ENCODE measurements around the gene STAT1.
A peak's percentile ranks its signal among the peaks of the same experiment; 100 is the strongest.

Gene STAT1

DNA sequence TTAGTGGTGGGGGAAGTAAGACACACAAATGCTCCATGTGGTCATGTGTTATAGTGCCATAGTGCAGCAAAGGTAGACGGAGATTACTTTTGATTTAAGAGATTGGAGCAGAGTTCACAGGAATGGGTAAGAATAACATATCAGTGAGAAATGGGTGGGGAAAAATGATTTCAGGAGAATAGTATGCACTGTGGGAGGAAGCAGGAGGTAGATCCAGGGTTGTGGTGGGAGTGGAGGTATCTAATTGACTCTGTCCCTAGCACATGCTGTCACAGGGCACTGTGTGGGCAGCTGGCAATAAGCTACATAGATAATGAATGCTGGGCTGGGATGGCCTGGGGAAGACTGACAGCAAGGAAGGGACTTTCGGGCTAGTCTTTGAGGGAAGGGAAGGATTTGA is 65.3 kb downstream of the STAT1 start:
- DNase-seq, result peak; percentile 26

DNA sequence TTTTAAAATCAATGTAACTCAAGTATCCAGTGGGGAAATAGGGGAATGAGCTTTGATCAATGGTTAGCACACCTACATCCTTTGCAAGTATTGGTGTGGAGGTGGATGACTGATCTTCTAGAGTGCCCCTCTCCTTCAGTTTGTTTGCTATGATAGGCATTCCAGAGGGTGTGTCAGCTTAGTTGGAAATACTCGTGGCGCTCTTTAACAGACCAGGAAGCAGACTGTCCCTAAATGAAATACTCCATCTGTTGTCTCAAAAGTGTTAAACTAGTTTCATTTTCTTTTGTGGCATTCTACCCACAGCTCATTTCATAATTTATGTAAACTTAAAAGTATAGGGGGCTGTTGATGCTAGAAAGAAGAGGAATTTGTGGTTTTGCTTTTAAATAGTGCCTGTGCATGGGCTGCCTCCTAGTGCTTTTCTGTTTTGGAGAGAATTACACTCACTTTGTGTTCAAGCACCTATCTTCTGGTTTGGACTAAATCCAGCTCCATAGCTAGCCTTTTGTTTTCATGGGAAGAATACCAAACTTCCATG is 66.2 kb downstream of the STAT1 start:
- no peak for DNase-seq

- DNase-seq, result no peak
Observed at GRCh38 chr2:190947141-190947540, 66.8 kb downstream of the STAT1 start.

- no peak for DNase-seq
Observed at GRCh38 chr2:190943706-190944105, 70.3 kb downstream of the STAT1 start.

- no peak for DNase-seq
Observed at GRCh38 chr2:190942697-190943096, 71.3 kb downstream of the STAT1 start.

- no peak for DNase-seq
Observed at GRCh38 chr2:190941571-190941970, 72.4 kb downstream of the STAT1 start.

DNA sequence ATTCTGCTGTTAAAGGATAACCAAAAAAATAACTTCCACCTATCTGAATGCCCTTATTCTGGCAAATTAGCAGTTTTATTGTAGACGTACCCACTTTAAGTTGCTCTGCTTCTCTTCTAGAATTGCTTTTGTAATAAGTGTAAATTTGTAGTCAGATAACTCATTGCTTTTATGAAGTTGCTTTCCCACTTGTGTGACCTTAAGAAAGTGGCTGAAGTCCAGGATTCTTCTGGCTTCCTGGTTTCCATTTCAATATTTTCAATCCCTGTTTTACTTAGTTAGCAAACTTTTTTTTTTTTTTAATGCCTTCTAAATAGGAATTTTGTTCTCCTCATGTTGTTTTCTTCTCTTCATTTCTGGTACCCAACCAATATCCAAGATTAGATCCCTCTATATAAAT is 73.5 kb downstream of the STAT1 start:
- no peak for DNase-seq

DNA sequence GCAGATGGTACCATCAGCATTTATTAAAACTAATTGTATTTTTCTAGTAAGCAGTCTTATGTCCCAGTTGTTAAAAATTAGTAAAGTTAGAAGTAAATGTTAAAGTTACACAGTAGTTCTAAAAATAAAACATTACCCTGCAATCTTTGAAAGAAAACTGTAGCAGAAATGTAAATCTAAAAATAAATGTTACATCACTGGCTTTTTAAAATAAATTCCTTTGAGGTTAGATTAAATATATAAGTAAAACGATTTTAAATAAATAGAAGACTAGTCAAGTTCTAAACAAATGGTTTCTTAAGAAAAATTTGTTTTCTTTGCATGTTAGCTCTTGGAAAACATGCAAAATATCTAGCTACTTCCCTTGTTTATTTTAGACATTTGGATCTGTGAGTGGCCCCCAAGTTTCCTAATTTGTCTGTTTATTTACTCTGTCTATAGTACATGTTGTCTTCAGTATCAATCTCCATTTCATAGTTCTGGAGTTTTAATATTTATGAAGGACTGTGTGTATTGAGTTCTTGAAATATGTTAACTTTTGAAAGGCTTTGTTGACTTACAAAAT is 75.1 kb downstream of the STAT1 start:
- no peak for DNase-seq

GRCh38 chr2:190935054-190935453 is 78.9 kb downstream of the STAT1 start:
- DNase-seq, result no peak

- no peak for DNase-seq
Observed at GRCh38 chr2:190933361-190933760, 80.6 kb downstream of the STAT1 start.

- DNase-seq, result no peak
Observed at GRCh38 chr2:190932514-190932913, 81.5 kb downstream of the STAT1 start.

GRCh38 chr2:190930411-190930810 is 83.6 kb downstream of the STAT1 start:
- DNase-seq, result no peak

DNA sequence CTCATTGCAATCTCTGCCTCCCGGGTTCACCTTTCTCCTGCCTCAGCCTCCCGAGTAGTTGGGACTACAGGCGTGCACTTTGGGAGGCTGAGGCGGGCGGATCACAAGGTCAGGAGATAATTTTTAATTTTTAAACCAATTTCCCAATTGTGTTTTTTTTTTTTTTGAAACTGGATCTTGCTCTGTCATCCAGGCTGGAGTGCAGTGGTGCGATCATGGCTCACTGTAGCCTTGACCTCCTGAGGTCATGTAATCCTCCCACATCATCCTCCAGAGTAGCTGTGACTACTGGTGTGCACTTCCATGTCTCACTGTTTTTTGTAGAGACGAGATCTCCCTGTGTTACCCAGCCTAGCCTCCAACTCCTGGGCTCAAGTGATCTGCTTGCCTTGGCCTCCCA is 84.1 kb downstream of the STAT1 start:
- DNase-seq, result no peak

GRCh38 chr2:190927301-190927700 is 86.7 kb downstream of the STAT1 start:
- no peak for DNase-seq

DNA sequence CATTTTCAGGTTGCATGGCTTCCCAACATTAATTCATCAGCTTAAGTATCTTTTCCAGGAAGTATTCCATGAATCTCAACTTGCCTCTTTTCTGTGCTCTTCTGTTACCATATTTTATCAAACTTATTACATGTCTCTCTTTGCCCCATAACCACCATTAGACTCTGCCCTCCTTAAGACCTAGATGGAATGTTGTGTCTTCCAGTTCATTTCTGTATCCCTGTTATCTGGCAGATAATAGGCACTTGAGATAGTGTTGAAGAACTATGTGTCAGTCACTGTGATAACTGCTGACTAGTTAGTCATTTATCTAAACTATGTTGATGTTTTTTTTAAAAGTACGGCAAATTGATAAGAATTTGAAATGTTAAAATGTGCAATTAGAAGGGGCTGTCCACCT is 91.6 kb downstream of the STAT1 start:
- no peak for DNase-seq

DNA sequence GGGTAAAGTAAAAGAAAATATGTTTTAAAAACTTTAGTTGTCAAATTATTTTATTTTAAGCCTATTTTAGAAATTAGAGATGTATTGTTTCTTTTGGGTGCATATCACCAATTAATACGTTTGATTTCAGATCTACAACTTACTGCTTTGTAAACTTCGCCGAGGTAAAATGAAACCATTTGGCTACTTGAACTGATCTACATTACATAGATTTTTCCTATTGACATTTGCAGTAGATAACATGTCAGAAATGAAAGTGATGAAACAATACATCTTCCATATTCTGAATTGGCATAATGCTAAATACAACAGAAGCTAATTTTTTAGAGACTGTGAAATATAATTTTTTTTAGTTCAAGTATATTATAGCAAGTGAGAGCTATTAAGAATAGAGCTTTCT is 93.9 kb downstream of the STAT1 start:
- no peak for DNase-seq
